Stimulated activated CD8-positive, alpha-beta memory T cell treated with anti-CD3 and anti-CD28 coated beads, Interleukin-4, amount 100 ng/mL, for 48 hours (primary cell): Measurements from ENCODE around the gene HEMK1.

Experiments used
- DNase-seq: peaks from one replicate; pipeline ENCODE4 v3.0.0-alpha.2; 2020

The HEMK1 gene

DNA sequence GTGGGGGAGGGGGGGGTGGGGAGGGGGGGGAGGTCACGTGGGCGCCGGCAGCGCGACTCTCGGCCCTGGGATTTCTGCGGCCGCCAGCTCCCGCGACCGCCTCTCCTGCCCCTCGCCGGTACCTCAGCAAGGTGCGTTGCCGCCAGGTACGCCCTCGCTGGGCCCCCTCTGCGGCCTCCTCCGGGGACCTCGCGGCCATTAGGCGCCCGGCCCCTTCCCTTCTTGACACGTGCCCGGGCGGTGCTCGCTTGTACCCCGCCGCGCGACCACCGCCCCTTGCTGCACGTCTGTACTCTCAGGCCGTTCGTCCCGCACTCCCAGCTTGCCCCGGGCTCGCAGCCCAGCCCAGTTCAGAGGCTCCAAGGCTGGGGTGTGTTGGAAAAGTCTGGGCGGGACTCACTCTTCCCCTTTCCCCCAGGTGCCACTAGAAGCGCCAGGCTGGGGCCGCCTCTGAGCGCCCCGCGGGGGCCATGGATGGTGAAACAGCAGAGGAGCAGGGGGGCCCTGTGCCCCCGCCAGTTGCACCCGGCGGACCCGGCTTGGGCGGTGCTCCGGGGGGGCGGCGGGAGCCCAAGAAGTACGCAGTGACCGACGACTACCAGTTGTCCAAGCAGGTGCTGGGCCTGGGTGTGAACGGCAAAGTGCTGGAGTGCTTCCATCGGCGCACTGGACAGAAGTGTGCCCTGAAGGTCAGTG is 47.9 kb downstream of the HEMK1 start, which contains the start of gene MAPKAPK3:
TSS of gene MAPKAPK3 (plus strand) at position 56 of the 696 bp plus-strand sequence. CDS start at position 471, 415 bp downstream.
- DNase-seq, result peak; percentile 56

DNA sequence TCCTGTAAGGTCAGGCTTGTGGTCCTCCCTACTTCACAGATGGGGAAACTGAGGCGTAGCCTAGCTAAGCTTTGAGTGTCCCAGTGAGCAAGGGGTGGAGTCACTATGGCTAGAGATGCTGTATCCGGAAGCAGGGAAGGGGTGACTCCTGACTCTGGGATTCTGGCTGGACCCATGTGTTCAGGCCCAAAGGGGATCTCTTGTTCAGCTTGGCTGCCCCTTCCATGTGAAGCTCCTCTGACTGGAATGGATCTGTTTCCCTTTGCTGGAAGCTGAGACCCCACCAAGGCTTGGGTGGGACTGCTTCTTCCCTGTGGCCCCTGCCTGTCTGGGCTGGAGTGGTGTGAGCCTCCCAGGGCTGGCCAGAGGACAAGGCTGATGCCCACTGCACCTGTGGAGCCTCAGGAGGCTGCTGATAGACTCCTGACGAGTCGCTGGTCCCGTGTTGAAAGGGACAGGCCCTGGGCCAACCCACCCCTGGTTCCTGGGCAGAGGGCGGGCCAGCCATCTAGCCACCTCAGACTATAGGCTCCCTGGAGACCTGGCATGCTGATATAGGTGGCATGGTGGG is 48.7 kb downstream of the HEMK1 start:
- peak; percentile 57 for DNase-seq

DNA sequence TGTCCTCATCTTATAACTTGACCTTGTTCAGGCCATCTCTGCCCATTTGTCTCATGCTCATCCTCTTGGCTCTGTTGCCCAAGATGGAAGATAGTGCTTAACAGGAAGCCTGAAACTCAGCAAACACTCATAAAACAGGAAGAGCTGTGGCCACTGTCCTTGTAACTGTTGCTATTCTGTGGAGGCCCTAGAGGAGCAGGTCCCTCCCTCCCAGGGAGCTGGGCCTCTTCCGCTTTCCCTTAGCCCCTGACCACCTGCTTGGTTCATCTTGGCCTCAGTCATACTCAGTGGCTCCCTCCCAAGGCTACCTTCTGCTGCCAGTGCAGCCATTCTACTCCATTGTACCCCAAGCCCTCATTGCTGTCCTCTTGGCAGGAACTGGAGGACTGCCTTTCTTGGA is 51.1 kb downstream of the HEMK1 start:
- DNase-seq, result no peak

DNA sequence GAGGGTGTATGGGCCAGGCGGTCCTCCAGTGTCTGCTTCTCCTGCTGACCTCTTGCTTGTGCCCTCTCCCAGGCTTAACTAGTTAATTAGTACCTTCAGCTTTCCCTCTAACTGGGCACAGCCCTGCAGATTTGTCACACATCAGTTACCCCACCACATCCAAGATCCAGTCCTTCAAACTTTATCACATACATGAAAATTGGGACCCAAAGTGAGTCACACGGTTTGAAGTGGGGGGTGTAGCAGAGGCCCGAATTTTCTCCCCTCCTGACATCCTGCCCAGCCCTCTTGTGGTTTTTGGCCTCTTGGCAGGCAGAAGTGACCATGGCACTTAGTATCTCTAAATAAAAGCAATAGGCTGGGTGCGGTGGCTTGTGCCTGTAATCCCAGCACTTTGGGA is 51.5 kb downstream of the HEMK1 start:
- no peak for DNase-seq

DNA sequence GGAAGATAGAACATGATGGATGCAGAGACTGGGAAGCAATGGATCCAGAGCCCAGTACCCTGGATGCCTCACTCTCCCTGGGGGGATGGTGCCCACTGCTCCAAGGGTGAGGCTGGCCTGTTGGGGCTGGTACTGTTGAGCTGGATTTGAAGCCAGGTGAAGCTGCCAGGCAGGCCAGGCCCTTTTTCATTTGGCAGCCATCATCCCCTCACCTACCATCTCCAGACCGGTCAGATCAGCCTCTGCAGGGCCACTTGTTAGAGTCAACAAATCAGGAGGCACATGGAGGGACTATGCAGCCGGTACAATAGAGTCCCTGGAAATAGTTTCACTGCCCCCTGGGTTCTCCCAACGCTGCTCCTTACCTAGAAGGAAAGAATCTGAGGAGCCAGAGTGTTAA is 53.6 kb downstream of the HEMK1 start:
- DNase-seq, result no peak

DNA sequence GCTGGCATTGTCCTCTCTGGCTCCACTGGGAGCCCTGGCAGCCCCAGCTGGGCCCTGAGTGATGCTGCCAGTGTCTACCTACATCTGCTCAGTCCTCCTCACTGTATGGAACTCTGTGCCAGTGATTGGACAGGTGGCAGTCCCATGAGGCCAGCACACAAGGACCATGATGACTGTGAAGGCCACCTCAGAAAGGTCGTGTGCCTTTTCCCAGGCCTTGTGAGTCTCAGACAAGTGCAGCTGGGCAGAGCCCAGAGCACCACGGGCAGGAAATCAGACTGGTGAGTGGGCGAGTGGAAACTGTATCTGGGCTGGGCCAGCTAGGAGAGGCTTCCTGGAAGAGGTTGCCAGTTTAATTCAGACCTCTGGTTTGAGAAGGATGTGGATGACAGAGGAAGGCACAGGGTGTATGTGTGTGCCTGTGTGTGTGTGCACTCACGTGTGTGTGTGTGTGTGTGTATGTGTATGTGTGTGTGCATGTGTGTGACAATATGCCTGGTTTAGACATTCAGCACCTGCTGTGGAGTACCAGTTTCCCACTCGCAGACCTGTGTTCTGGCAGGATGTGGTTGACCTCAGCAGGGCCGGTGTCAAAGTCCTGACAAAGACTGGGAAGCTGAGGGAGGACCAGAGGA is 54.6 kb downstream of the HEMK1 start:
- DNase-seq, result peak; percentile 76

DNA sequence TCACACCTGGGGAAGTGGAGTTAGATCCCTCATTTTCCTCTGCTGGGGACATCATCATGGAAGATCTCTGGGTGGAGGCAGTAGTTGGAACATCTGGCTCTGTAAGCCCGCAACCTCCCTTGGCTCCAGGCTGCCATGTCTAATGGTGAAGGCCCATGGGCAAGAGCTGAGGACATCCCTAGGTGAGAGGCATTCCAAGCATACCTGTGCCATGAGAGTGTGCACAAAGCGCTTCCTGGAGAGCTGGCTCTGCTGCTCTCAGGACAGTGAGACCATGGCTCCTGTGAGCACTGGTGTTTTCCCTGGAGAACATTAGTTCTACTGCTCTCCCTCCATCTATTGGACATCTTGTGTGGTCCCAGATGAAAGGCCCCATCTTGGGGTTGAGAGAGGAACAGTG is 55.3 kb downstream of the HEMK1 start:
- DNase-seq, result no peak

DNA sequence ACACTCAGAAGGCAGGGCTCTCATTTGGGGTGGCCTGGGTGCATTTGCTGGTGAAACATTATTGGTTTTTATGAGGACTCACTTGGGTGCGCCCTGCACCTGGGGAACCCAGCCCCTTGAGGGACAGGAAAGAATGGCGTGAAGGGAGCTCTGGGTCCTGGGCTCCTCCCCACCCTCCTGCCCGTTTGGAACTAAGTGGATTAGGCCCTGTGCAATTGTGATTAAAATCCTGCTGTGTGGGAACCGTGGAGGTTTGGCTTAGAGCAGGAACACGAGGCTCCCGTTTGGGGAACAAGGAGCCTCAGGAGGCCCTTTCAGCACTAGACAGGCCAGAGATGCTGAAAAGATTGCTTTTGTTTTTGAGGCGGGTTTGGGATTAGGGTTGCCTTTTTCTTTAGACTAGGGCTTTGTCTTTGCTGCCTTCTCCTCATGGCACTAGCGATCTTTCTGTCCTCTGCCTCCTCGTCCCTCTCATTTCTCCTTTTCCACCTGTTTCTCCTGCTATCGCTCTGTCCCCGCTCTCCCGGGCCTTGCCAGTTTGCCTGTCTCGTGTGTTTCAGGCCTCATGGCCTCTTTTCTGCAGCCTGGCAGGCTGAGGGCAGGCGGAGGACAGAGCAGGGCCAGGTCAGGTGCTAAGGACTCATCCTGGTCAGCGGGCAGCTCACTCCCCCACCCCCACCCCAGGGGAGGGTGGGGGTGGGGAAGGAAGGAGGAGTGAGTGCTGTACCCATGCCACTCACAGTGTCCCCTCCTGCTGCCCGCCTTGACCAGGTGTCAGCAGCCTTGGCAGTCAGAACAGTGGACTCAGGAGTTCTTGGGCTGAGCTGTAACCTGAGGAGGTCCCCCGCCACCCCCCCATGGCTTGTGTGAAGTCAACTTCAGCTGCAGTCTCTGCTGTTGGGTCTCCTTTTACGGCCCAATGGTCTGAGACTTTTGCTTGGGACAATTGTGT is 56.2 kb downstream of the HEMK1 start:
- DNase-seq, result no peak

DNA sequence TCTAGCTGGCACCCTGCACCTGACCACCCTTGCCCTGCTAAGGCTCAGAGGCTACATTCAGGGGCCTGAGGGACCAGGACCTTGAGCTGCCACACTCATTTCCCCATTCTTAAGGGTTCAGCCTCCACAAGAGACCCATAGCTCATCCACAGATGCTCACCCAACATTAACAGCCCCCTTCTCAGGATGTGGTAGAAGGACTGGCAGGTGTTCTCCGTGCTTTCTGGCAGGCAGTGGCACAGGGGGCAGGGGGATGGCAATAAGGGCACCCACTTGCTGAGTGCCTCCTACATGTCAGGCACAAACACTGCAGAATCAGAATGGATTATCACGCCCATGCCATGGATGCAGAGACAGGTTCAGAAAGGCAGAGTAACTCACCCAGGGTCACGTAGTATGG is 57.1 kb downstream of the HEMK1 start:
- DNase-seq, result no peak

DNA sequence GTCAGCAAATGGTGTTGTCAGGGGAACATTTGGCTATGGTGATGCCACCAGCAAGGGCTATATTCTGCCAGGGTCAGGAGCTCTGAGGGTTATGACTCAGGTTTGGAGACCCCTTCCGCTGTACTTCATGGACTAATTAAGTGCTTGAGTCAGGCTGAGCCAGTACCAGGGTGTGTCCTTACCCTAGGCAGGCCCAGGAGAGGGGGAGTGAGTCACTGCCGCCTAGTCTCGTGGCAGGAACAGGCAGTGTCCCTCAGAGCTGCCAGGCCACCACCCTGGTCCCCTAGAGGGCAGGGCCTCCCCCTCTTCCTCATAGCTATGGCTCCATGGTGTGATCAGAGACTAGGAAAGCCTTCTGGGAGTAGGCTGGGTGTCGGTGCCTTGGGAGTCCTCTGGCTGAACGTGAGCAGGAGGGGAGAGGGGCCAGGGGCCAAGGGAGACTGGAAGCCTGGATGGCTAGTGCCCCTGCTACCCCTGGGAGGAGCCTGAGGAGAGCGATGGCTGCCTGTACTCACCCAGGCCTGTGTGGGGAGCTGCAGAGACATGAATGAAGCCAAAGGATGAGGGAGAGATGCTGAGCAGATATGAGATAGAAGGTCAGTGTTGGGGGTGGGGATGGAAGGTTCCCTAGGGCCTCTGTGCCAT is 58.2 kb downstream of the HEMK1 start:
- peak; percentile 53 for DNase-seq

DNA sequence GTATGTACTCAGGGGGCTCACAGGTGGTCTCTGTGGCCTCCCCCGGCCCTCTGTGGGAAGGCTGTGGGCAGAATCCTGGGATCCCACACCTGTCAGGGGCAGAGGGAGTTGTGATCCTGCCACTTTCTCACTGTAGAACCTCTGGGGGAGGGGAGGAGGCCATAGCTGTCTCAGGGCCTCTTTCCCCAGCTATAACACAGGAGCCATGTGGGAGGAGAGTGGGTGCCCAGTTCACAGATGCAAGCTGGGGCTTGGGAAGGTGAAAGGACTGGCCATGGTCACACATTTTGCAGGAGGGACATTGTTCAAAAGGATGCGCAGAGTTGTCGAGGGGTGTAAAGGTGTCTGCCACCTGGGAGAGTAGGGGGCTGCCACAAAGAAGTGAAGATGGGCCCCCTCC is 59.3 kb downstream of the HEMK1 start:
- DNase-seq, result no peak

DNA sequence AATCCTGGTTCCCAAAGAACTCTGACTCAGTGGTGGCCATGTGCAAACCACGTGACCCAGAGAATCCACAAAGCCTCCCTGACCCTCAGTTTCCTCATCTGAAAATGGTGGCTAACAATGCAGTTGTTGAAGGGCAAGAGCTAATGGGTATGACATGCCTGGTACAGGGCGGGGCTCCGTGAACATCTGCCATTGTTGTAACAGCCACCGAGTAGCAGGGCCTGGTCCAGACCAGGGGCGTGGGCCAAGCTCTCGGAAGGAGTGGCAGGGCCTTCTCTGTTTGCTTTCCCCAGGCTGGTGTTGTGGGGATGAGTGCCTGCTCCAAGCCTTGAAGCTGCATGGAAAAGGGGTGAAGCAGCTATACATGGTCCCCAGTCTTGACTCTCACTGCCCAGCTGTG is 61.1 kb downstream of the HEMK1 start:
- no peak for DNase-seq

DNA sequence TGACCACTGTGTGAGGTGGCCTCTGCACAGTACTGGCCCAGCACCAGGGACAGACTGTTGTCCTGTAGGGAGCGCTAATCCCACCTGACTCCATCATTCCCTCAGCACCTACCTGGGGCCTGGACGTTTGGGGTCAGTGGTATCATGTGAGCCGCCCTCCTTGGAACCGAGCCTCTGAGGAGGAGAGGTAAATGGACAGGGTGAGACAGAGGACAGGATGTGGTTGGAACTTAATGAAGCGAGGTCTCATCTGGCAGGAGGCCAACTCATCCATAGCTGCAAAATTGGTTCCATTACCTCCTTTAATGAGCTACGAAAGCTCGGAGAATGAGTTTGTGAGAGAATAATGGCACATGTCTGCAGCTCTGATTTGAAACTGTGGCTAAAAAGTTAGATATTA is 61.6 kb downstream of the HEMK1 start:
- no peak for DNase-seq

DNA sequence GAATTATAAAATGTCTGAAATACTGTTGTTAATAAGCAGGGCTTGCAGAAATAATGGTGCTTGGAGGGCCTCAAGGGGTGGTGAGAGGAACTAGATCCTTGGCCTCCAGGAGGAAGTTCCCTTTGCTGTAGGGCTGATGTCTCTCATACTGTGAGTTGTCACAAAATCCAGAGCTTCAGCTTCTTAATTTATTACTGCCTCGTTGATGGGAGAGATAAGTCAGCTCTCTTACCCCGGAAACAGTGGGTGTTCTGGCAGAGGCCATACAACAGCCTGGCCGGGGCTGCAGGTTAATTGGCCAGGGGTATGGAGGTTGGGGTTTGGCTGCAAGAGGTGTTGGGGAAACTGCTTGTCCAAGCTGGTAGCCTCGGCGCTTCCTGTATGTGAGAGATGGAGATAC is 63.1 kb downstream of the HEMK1 start:
- no peak for DNase-seq

DNA sequence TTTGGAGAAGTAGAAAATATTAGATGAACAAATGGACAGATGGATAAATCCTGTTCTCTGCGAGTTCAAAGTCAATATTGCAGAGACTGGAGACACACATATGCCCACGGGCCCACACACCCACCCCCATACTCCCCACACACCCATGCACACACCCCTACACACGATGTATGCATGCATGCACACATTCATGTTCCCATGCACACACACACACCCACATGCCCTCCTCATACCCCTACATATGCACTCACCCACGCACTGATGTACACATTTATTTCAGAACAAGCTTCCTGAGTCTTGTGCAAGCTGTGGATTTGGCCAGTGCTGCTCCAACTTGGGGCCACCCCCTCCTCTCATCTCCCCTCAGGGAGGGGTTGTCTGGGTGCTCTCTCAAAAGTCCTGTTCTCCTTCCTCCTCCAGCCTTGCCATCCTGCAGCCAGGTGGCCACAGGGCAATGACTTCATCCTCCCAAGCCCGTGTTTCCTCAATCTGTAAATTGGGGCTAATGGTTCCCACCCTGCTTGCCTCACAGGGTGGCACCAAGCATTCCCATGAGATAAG is 64.0 kb downstream of the HEMK1 start:
- DNase-seq, result no peak

DNA sequence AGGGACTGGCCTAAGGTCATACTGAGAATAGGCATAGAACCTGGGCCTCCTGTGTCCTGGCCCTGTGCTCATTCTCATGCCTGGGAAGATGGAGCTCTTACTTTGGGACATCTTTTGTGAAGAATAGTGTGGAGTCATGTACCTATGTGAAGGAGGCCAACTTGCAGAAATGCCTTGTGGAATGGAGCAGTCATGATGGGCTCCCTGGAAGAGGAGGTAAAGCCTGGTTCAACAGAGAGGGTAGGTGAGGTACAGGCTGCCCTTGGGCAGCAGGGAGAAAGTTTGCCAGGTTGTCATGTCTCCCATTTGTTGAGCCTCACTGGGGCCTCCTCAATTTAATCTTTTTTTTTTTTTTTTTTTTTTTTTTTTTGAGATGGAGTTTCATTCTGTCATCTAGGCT is 65.7 kb downstream of the HEMK1 start:
- no peak for DNase-seq

DNA sequence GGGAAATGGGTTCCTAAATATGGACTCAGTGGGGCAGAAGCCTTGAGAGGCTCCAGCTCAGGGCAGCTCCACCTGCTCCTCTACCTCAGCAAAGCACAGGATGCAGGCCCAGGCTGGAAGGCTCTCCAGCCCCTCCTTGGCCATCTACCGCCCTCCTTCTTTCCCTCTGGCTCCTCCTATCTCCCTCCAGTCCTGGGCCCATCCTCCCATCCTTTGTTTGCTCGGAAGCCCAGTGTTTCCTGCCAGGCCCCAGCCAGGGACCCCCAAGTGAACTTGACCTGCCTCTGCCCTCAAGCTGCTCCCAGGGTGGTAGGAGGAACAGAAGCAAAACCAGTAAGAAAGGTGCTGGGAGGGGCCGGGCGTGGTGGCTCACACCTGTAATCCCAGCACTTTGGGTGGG is 67.7 kb downstream of the HEMK1 start:
- no peak for DNase-seq

DNA sequence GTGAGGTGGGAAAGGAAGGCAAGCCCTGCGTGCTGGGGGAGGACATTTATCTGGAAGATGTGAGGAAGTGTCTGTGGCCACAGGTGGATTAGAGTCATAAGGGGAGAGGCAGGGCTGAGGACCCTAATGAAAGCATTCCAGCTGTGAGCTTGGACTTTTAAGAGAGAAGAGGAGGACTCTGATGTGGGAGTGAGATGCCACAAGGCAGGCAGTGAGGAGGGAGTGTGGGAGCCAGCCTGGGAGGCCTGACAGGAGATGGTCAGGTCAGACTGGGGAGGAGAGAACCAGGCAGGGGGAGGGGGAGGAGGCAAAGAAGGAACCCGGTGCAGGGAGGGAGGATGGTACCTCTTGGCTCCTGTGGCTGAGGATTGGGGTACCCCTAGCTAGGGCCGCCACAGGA is 68.6 kb downstream of the HEMK1 start:
- no peak for DNase-seq

DNA sequence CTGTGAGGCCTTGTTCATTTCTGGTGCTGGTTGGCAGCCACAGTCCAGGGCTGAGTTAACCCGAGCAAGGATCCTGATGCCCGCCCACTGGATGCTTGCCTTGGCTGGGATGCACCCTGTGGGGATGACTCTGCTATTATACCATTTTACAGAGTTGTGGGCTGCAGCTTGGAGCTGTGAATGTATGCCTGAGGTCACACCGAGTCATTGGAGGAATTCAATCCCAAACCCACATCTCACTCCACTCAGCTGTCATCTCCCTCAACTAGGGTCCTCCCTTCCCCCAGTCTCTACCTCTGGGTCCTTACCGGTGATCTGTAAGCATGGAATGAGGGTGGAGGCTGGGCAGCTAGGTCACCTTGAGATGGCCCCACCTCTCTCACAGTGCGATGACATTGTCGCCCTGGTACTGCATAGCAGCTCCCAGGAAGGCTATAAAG is 69.8 kb downstream of the HEMK1 start:
- DNase-seq, result no peak

DNA sequence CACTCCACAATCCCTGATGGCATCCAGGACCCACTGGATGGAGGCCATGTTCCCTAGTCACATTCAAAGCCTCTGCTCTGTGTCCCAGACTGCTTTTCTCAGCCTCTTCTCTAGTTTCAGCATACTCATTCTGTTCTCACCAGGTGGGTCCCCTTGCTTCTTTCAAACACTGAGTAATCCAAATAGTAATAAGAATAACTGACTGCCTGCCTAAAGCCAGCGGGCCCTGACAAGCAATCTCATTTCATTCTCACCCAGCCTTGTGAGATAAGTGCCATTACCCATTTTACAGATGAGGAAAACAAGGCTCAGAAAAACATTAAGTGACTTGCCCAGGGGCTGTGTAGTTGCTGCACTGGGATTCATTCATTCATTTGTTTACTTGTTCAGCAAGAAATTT is 73.1 kb downstream of the HEMK1 start:
- DNase-seq, result no peak

DNA sequence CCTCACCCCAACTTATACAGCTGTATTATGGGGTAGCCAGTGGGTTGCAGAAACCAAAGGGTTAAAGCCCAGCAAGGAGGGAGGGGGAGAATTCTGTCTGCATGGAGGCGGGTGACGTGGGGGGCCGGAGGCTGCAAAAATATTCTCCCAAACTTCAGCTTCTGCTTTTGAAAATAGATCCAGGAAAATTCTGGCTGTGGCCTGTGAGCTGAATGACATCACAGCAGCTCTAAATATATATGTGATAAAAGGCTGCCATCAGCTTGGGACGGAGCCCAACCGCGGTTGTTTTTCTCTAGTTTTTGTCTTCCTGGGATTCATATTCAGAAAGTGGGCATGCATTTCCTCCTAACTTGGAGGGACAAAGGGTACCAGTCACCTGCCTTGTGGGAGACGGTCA is 75.2 kb downstream of the HEMK1 start:
- no peak for DNase-seq

DNA sequence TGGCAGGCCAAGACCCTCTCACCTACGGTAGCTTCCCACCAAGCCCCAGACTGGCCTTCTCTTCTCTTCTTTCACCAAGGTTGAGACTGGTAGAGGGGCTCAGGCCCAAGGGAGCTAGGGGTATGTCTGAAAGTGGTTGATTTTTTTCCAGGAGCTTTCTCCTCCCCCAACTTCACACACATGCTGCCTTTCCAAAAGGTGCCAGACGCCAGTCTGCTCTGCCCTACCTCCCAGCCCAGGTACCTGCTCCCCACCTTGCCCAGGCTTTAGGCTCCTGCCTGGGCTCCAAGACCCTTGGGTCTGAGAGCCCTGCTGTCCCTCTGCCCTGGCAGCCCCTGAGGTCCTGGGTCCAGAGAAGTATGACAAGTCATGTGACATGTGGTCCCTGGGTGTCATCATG is 76.1 kb downstream of the HEMK1 start:
- no peak for DNase-seq
